Measurements from ENCODE around the gene ARHGEF4. TPM values are rescaled to one million over a fixed set of nuclear protein-coding genes. Genes with fewer than 3 reads are reported as not detected.

Gene ARHGEF4
- total and polyA plus RNA-seq, 8 donors: 16.3 to 58.2 (median 19.8) TPM

GRCh38 chr2:130878316-130878715 is 41.6 kb downstream of the ARHGEF4 start:
- no peak overlapping the region for H3K4me3 ChIP-seq
- no peak overlapping the region for H3K27ac ChIP-seq
- H3K4me1 ChIP-seq: no peaks in the 10 kb centered on the region
- no peak for FAIRE-seq
- 60 to 61% methylated on average over 3 of the region's 3 CpGs for WGBS, 2 donors
- no peaks in the 10 kb centered on the region for H3K27me3 ChIP-seq
- TF ChIP-seq CTCF (IDR thresholded peaks at IDR 0.05): no peak
- ATAC-seq: no peak
- no peak for DNase-seq
- H3K36me3 ChIP-seq: no peaks in the 10 kb centered on the region
- intact Hi-C loops (cut with DNase I): no loop called here
- H3K9me3 ChIP-seq: no peaks in the 10 kb centered on the region

- ATAC-seq: no peak
- intact Hi-C loops (cut with DNase I): no loop called here
- no peak for FAIRE-seq
These were observed 42.2 kb downstream of the ARHGEF4 start for GRCh38 chr2:130878933-130879332.

DNA sequence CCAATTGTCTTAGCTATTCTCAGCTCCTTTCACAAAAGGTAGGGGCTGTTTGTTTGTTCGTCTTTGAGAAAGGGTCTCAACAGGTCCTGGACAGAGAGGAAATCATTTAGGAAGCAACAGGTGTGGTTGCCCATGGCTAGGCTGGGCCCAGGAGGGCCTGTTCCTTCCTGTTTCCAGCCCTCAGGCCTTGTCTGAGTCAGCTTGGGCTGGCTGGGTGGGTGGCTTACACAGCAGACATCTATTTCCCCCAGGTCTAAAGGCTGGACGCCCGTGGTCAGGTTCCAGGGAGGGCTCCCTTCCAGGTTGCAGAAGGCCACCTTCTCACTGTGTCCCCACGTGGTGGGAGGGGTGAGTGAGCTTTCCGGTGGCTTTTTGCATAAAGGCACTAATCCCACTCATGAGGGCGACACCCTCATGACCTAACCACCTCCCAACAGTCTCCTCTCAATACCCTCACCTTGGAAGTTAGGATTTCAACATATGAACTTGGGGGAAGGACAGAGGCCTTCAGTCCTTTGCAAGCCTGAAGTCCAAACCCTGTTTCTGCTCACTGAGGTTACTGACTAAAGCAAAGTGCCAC is 45.5 kb downstream of the ARHGEF4 start:
- DNase-seq (no peak), ATAC-seq (no peak), FAIRE-seq (no peak)
- intact Hi-C loops (cut with DNase I): no loop called here
- peaks cover 0 to 9% (median 0%) of the 10 kb centered on the region in 3 donors for H3K4me1 ChIP-seq
- no peaks in the 10 kb centered on the region for H3K36me3 ChIP-seq
- no peak overlapping the region for H3K4me3 ChIP-seq
- no peak for TF ChIP-seq CTCF (IDR thresholded peaks at IDR 0.05)
- no peaks in the 10 kb centered on the region for H3K9me3 ChIP-seq
- H3K27me3 ChIP-seq: no peaks in the 10 kb centered on the region
- WGBS, 2 donors: 72 to 80% methylated on average over 6 of the region's 6 CpGs
- H3K27ac ChIP-seq: no peak overlapping the region

More at GRCh38 chr2:130878933-130879332, 42.2 kb downstream of the ARHGEF4 start:
- Histone ChIP-seq H3K4me3 (no peak overlapping the region), H3K36me3 (no peaks in the 10 kb centered on the region), H3K27ac (no peak overlapping the region), H3K4me1 (no peaks in the 10 kb centered on the region), H3K27me3 (no peaks in the 10 kb centered on the region), H3K9me3 (no peaks in the 10 kb centered on the region)
- TF ChIP-seq CTCF (IDR thresholded peaks at IDR 0.05): no peak
- WGBS, 2 donors: 72 to 94% methylated on average over 2 of the region's 2 CpGs
- no peak for DNase-seq

GRCh38 chr2:130882991-130883390 is 46.3 kb downstream of the ARHGEF4 start:
- Histone ChIP-seq H3K4me1 (peaks cover 0 to 9% (median 0%) of the 10 kb centered on the region in 3 donors), H3K9me3 (no peaks in the 10 kb centered on the region), H3K27me3 (no peaks in the 10 kb centered on the region), H3K36me3 (no peaks in the 10 kb centered on the region), H3K27ac (no peak overlapping the region), H3K4me3 (no peak overlapping the region)
- FAIRE-seq (no peak), DNase-seq (no peak), ATAC-seq (no peak)
- TF ChIP-seq CTCF (IDR thresholded peaks at IDR 0.05): no peak
- intact Hi-C loops (cut with DNase I): no loop called here
- 84 to 86% methylated on average over 6 of the region's 6 CpGs for WGBS, 2 donors

DNA sequence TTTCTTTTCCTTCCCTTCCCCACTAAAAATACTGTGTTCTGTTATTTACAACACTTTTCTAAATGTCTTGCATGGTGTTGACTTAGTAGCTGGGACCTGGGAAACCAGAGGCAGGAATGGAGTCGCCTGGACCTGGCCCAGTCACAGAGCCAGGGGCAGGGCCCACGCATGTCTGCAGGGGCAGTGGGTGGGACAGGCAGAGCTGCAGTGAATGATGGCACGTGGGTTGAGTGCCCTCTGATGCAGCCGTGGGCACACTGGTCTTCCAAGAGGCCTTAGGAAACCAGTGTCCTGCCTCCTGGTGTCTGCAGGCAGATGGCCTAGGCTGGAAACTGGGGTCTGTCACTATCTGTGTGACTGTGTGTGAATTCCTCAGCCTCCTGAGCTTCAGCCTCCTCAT is 46.8 kb downstream of the ARHGEF4 start:
- no peak for FAIRE-seq
- Histone ChIP-seq H3K27ac (no peak overlapping the region), H3K4me1 (peaks cover 0 to 9% (median 0%) of the 10 kb centered on the region in 3 donors), H3K27me3 (no peaks in the 10 kb centered on the region), H3K9me3 (no peaks in the 10 kb centered on the region), H3K36me3 (no peaks in the 10 kb centered on the region), H3K4me3 (no peak overlapping the region)
- WGBS, 2 donors: 69 to 85% methylated on average over 4 of the region's 4 CpGs
- no peak for TF ChIP-seq CTCF (IDR thresholded peaks at IDR 0.05)
- ATAC-seq: no peak
- DNase-seq: no peak
- intact Hi-C loops (cut with DNase I): no loop called here
